Small intestine (tissue), 7 donors: ENCODE data around the gene MLH1. TPM values are rescaled to one million over a fixed set of nuclear protein-coding genes. Genes with fewer than 3 reads are reported as not detected.

Source experiments
- DNase-seq, 2 donors: peaks; one replicate each; pipeline versions ENCODE4 v3.0.0 to v3.0.0-alpha.2; 2013
- FAIRE-seq: peaks from 2 replicates; lab custom pipeline; 2012; peaks lifted over from hg19 to GRCh38; lab: Jason Lieb, UNC
- H3K27ac ChIP-seq, 3 donors: one replicate each; pipeline ENCODE4 v1.5.1; 2013; ENCODE audit warnings: low read length in 2 of 3, mild to moderate bottlenecking in 2 of 3, control low read depth in 1 of 3, inconsistent platforms in 1 of 3, low read depth in 1 of 3, moderate library complexity in 1 of 3
- H3K27me3 ChIP-seq, 3 donors: one replicate each; pipeline ENCODE4 v1.6.1; 2013; ENCODE audit warnings: low read length in 3 of 3, inconsistent platforms in 1 of 3; ENCODE audit not compliant: control insufficient read depth in 3 of 3, insufficient read depth in 3 of 3
- H3K36me3 ChIP-seq, 3 donors: one replicate each; pipeline ENCODE4 v1.6.1; 2013; ENCODE audit warnings: low read length in 3 of 3, inconsistent platforms in 1 of 3, low read depth in 1 of 3, mild to moderate bottlenecking in 1 of 3, moderate library complexity in 1 of 3; ENCODE audit not compliant: control insufficient read depth in 3 of 3, insufficient read depth in 2 of 3
- H3K4me1 ChIP-seq, 3 donors: one replicate each; pipeline ENCODE4 v1.6.1; 2013; ENCODE audit warnings: low read length in 2 of 3, inconsistent platforms in 1 of 3, low read depth in 1 of 3, mild to moderate bottlenecking in 1 of 3, moderate library complexity in 1 of 3; ENCODE audit not compliant: control insufficient read depth in 3 of 3, insufficient read depth in 2 of 3
- H3K4me3 ChIP-seq, 3 donors: one replicate each; pipeline ENCODE4 v1.5.1; 2013; ENCODE audit warnings: low read length in 3 of 3, control low read depth in 1 of 3, inconsistent platforms in 1 of 3, low read depth in 1 of 3, mild to moderate bottlenecking in 1 of 3, moderate library complexity in 1 of 3
- H3K9me3 ChIP-seq, 2 donors: one replicate each; pipeline ENCODE4 v1.6.1; 2013; ENCODE audit warnings: low read depth in 1 of 2, low read length in 1 of 2; ENCODE audit not compliant: control insufficient read depth in 2 of 2, insufficient read depth in 1 of 2
- WGBS, 3 donors: extraction: QIAGEN DNeasy Blood & Tissue Kit; methylation state at CpG; one replicate each; pipeline ENCODE4 v1.1.7; 2013; 5-methylcytosine and 5-hydroxymethylcytosine counted together
- polyA plus RNA-seq, 4 donors: library from polyadenylated mRNA; stranded (reverse) in 3 of 4; unstranded in 1 of 4; fragments of 200-250 nt in 3 of 4; fragments of 120-200 nt in 1 of 4; gene quantifications; one replicate each; pipeline versions ENCODE4 v1.2.1 to v1.2.3, GENCODE V29; 2013
- donor health status: healthy with polysubstance abuse.
- donor health status: control.
- donor health status: control.
- donor health status: Bipolar disorder and iron deficiency.
- donor health status: healthy.

The MLH1 gene
- polyA plus RNA-seq, 4 donors, result 5.6 to 29.1 (median 15.5) TPM

DNA sequence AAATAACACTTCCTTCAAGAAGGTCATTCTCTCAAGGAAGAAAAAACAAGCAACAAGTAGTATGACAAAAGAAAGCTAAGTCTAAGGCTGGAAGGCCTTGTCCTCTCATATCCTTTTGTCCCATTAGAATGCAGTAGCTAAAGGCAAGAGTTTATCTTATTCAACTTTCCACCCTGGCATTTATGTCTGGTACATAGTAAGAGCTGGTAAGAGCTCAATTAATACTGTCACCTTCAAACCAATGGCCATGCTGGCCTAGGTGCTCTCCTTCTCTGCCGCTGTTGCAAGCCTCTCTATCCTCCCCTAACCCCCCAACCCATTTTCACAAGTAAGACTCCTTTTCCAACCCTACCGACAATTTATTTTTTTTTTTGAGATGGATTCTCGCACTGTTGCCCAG, 99.2 kb downstream of the MLH1 start:
- H3K36me3 ChIP-seq, result peaks cover 3 to 16% (median 7%) of the 10 kb centered on the region in 3 donors
- H3K4me3 ChIP-seq, result no peak overlapping the region
- no peaks in the 10 kb centered on the region for H3K27me3 ChIP-seq
- H3K27ac ChIP-seq, result no peak overlapping the region
- no peak for DNase-seq
- no peak for FAIRE-seq
- 98 to 100% (median 100%) methylated on average over 3 of the region's 3 CpGs for WGBS, 3 donors
- H3K9me3 ChIP-seq, result no peaks in the 10 kb centered on the region
- H3K4me1 ChIP-seq, result no peaks in the 10 kb centered on the region

DNA sequence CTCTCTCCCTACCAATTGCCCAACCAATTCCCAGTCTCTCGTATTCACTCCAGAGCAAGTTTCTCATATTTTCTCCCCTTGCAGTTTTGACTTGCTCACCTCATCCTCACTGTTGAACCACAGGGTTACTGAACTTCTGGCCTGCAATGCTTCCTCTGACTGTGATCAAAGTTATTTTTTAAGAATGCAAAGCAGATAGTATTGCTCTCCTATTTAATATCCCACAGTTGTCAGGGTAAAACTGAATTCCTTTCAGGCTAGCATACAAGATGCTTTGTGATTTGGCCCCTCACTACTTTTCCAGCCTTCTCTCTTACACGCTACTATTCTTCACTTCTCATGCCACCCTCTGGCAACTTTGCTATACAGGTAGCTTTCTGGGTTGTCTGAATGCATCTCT, 100.2 kb downstream of the MLH1 start:
- H3K27ac ChIP-seq, result no peak overlapping the region
- H3K4me1 ChIP-seq, result no peaks in the 10 kb centered on the region
- H3K36me3 ChIP-seq, result peaks cover 3 to 11% (median 7%) of the 10 kb centered on the region in 3 donors
- H3K4me3 ChIP-seq, result no peak overlapping the region
- H3K9me3 ChIP-seq, result no peaks in the 10 kb centered on the region
- WGBS, 3 donors, result 96 to 100% (median 98%) methylated on average over 2 of the region's 2 CpGs
- H3K27me3 ChIP-seq, result no peaks in the 10 kb centered on the region
- no peak for DNase-seq
- FAIRE-seq, result no peak

DNA sequence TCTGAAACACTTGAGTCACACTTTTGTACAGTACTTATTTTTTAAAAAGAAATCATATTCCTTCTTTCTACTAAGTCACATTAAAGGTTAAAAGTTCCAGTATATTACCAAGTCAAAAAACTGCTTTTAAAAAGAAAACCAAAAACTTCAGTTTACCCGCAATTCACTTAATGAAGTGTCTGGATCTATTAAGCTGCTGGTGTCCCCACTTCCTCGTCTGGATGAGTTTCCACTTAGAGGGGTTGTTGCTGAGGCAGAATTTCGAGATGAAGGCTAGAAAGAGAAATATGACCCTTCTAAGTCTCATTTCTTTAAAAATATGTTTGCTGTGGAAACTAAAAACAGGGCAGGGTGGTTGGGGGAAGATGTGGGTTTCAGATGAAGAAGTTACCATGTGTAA, 101.3 kb downstream of the MLH1 start:
- H3K27ac ChIP-seq, result no peak overlapping the region

DNA sequence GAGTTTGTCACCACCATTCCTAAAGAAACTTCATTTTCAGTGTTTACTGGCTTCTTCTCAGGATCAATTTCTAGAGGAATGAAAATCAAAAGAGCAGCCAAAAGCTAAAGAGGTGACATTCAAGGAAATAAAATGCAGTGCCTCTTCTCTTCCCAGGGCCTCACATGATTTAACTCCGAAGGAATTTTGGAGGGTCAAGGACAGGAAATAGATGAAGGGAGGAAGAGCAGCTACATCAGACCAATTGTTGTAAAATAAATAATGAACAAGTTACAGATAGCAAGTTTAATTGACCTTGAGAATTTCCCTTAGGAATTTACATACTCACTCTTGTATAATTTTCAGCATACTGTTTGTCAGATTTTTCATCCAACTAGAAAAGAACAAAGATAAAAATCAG, 103.0 kb downstream of the MLH1 start:
- Histone ChIP-seq H3K4me3 (no peak overlapping the region), H3K4me1 (no peaks in the 10 kb centered on the region), H3K27me3 (no peaks in the 10 kb centered on the region), H3K36me3 (peaks cover 3 to 13% (median 5%) of the 10 kb centered on the region in 3 donors), H3K9me3 (no peaks in the 10 kb centered on the region), H3K27ac (no peak overlapping the region)
- no peak for FAIRE-seq
- no peak for DNase-seq
- 60 to 79% (median 63%) methylated on average over 1 of the region's 1 CpG for WGBS, 3 donors

More for the DNA sequence above, 101.3 kb downstream of the MLH1 start:
- no peaks in the 10 kb centered on the region for H3K27me3 ChIP-seq
- DNase-seq, result no peak
- H3K4me1 ChIP-seq, result no peaks in the 10 kb centered on the region
- 78 to 90% (median 87%) methylated on average over 3 of the region's 3 CpGs for WGBS, 3 donors
- H3K36me3 ChIP-seq, result peaks cover 3 to 11% (median 7%) of the 10 kb centered on the region in 3 donors
- no peaks in the 10 kb centered on the region for H3K9me3 ChIP-seq
- FAIRE-seq, result no peak
- no peak overlapping the region for H3K4me3 ChIP-seq

DNA sequence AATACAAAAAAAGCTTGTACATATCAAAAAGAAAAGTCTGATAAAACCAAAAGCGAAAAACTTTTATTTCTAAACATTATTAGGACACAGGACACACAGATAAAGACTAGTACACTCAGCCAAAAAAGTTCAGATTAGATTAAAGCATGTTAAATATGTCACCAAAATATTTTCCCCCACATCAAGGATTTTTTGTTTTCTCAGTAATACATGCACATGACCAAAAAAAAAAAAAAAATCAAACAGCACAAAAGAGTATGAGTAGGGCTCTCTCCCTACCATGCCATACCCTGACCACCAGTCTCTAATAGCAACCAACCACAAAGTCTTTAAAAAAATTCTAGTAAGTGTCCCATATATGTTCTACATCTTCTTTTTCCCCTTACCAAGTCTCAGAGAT, 103.7 kb downstream of the MLH1 start:
- Histone ChIP-seq H3K27me3 (no peaks in the 10 kb centered on the region), H3K27ac (no peak overlapping the region), H3K4me3 (no peak overlapping the region), H3K9me3 (no peaks in the 10 kb centered on the region), H3K4me1 (no peaks in the 10 kb centered on the region), H3K36me3 (peaks cover 3 to 14% (median 4%) of the 10 kb centered on the region in 3 donors)
- FAIRE-seq, result no peak
- WGBS, 3 donors, result 68 to 73% (median 73%) methylated on average over 1 of the region's 1 CpG
- DNase-seq, result no peak

DNA sequence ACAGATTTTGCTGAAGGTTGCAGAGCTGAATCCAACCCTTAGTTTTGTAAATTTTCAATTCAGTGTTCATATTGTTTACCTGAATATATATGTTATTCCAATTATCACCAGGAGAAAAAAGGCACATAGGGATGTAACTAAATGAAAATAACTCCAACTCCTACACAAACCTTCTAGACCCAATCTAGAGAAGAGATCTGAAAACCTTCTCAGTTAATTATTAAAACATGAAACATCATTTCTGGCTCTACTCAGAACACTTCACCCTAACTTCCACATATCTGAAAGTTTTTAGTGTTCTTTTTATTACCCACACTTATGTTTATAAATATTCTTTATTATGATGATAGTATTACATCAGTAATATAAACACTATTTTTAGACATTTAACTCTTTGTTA, 104.5 kb downstream of the MLH1 start:
- DNase-seq (no peak), FAIRE-seq (no peak)
- Histone ChIP-seq H3K9me3 (no peaks in the 10 kb centered on the region), H3K36me3 (peaks cover 2 to 11% (median 3%) of the 10 kb centered on the region in 3 donors), H3K4me3 (no peak overlapping the region), H3K27me3 (no peaks in the 10 kb centered on the region), H3K27ac (no peak overlapping the region), H3K4me1 (no peaks in the 10 kb centered on the region)

DNA sequence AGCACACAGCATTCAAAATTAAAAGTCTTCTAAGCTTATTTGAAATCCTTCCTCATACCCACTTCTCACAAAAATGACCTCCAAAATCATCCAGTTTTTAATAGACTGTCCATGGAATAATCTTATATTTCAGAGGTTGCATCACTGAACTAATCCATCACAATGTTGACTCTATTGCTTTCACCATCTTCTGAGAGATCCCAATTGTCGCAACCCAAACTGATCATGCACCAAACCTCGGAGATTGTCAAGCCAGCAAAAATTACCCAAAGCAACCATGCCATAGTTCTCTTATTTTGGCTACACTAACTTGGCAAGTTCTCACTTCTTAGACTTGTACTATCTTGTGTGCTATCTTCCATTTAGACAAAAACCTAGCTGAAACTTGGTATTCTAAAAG, 105.6 kb downstream of the MLH1 start:
- H3K4me3 ChIP-seq, result no peak overlapping the region
- no peak for DNase-seq
- FAIRE-seq, result no peak
- 93 to 98% (median 98%) methylated on average over 2 of the region's 2 CpGs for WGBS, 3 donors
- H3K36me3 ChIP-seq, result peaks cover 0 to 7% (median 3%) of the 10 kb centered on the region in 3 donors
- H3K9me3 ChIP-seq, result no peaks in the 10 kb centered on the region
- no peaks in the 10 kb centered on the region for H3K4me1 ChIP-seq
- H3K27me3 ChIP-seq, result no peaks in the 10 kb centered on the region
- H3K27ac ChIP-seq, result no peak overlapping the region

DNA sequence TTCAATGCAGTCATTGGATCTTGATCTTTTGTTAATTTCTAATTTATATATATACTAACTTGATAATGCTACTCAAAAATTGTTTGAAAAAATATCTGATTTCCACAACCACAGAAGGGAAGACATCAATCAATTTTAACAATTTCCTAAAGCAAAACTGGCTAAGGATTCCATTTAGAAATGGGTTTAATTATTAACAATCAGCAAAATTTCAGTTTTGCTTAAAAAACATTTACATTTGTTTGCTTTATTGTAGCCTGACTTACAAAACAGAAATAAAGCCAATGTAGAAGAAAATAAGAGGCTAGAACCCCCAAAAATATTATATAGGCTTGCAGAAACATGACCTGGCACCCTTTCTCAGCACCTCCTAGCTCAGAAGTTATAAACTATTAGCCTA, 106.2 kb downstream of the MLH1 start:
- H3K4me3 ChIP-seq, result no peak overlapping the region
- H3K9me3 ChIP-seq, result no peaks in the 10 kb centered on the region
- no peaks in the 10 kb centered on the region for H3K4me1 ChIP-seq
- no peak overlapping the region for H3K27ac ChIP-seq
- DNase-seq (no peak), FAIRE-seq (no peak)
- no peaks in the 10 kb centered on the region for H3K27me3 ChIP-seq
- peaks cover 0 to 7% (median 1%) of the 10 kb centered on the region in 3 donors for H3K36me3 ChIP-seq

DNA sequence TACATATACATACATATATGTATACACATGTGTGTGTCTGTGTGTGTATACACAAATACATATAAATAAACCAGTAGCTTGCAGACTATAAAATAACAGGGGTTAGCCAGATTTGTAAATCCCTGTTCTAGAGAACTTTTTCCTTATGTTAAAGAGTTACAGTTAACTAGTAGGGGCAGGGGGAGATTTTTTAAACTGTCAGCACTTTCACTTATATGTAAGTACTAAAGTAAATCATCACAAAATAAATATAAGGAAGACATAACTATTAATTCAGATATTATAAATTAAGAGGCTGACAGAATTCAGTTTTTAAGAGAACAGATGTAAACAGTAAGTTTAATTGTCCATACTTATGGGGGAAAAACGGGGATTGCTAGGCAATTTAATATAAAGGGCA, 107.1 kb downstream of the MLH1 start:
- no peak overlapping the region for H3K4me3 ChIP-seq
- no peak for FAIRE-seq
- H3K9me3 ChIP-seq, result no peaks in the 10 kb centered on the region
- no peak for DNase-seq
- WGBS, 3 donors, result 76 to 79% (median 78%) methylated on average over 1 of the region's 1 CpG
- H3K36me3 ChIP-seq, result peaks cover 0 to 7% (median 3%) of the 10 kb centered on the region in 3 donors
- no peaks in the 10 kb centered on the region for H3K4me1 ChIP-seq
- H3K27ac ChIP-seq, result no peak overlapping the region
- H3K27me3 ChIP-seq, result no peaks in the 10 kb centered on the region
